ENCODE measurements around the gene SLC1A2.

Gene SLC1A2

GRCh38 chr11:35253237-35253636 is 166.1 kb downstream of the SLC1A2 start:
- TF ChIP-seq Cebpa-rat (IDR thresholded peaks at IDR 0.05): no peak
- no peaks in the 10 kb centered on the region for H4K20me1 ChIP-seq
- peaks cover 5% of the 10 kb centered on the region for H3K9me3 ChIP-seq
- H3K27ac ChIP-seq: no peak overlapping the region
- H3K9ac ChIP-seq: no peak overlapping the region
- no peak overlapping the region for H3K4me3 ChIP-seq
- no peak overlapping the region for H3K4me2 ChIP-seq
- no peaks in the 10 kb centered on the region for H3K4me1 ChIP-seq
- no peaks in the 10 kb centered on the region for H3K36me3 ChIP-seq
- no peaks in the 10 kb centered on the region for H3K27me3 ChIP-seq

DNA sequence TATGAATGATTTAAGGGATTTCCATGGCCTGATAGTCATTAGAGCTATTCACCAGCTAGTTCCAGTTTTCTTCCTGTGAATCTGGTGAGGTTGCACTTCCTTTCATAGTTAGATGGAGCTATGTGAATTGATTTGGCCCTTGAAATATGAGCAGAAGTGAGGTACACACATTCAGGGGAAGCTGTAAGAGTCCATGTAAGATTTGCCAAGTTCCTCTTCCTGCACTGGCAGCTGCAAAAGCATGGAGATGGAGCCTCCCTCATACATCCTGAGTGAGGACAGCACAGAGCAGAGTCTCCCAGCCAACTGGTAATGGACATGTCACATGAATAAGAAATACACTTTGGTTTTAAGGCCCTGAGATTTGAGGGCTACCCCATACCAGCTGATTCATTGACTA is 168.7 kb downstream of the SLC1A2 start:
- Histone ChIP-seq H3K4me3 (no peak overlapping the region), H3K27ac (no peak overlapping the region), H3K9me3 (peaks cover 9% of the 10 kb centered on the region), H3K9ac (no peak overlapping the region), H3K4me1 (no peaks in the 10 kb centered on the region), H3K4me2 (no peak overlapping the region), H3K36me3 (no peaks in the 10 kb centered on the region), H3K27me3 (no peaks in the 10 kb centered on the region), H4K20me1 (no peaks in the 10 kb centered on the region)
- no peak for TF ChIP-seq Cebpa-rat (IDR thresholded peaks at IDR 0.05)

DNA sequence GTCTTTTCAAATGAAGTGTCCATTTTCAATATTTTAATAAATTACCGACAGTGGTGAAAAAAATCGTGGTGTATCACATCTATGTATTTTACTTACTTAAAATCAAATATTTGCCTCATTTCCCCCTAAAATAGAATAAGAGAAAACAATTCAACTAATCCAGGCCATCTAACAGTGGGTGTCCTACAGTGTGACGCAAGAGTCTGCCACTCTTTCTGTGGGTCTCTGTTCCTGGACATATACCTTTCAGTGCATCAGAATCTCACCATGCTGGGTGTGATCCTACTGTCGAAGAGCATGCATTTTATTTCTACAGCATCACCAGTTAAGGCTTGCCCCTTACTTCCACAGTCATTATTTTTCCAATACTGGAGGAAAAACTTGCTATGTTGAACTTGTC is 169.2 kb downstream of the SLC1A2 start:
- Histone ChIP-seq H4K20me1 (no peaks in the 10 kb centered on the region), H3K27me3 (no peaks in the 10 kb centered on the region), H3K4me1 (no peaks in the 10 kb centered on the region), H3K9ac (no peak overlapping the region), H3K4me2 (no peak overlapping the region), H3K4me3 (no peak overlapping the region), H3K9me3 (peaks cover 9% of the 10 kb centered on the region), H3K27ac (no peak overlapping the region), H3K36me3 (no peaks in the 10 kb centered on the region)
- TF ChIP-seq Cebpa-rat (IDR thresholded peaks at IDR 0.05): no peak

GRCh38 chr11:35248558-35249323 is 170.6 kb downstream of the SLC1A2 start:
- H3K36me3 ChIP-seq: no peaks in the 10 kb centered on the region
- H4K20me1 ChIP-seq: no peaks in the 10 kb centered on the region
- H3K4me3 ChIP-seq: no peak overlapping the region
- H3K27ac ChIP-seq: no peak overlapping the region
- H3K4me1 ChIP-seq: no peaks in the 10 kb centered on the region
- peaks cover 9% of the 10 kb centered on the region for H3K9me3 ChIP-seq
- no peak for TF ChIP-seq Cebpa-rat (IDR thresholded peaks at IDR 0.05)
- H3K4me2 ChIP-seq: no peak overlapping the region
- H3K9ac ChIP-seq: no peak overlapping the region
- no peaks in the 10 kb centered on the region for H3K27me3 ChIP-seq

GRCh38 chr11:35247863-35248262 is 171.5 kb downstream of the SLC1A2 start:
- no peak for TF ChIP-seq Cebpa-rat (IDR thresholded peaks at IDR 0.05)
- Histone ChIP-seq H3K4me1 (no peaks in the 10 kb centered on the region), H3K36me3 (no peaks in the 10 kb centered on the region), H3K9me3 (peaks cover 9% of the 10 kb centered on the region), H3K9ac (no peak overlapping the region), H3K27ac (no peak overlapping the region), H3K4me3 (no peak overlapping the region), H3K27me3 (no peaks in the 10 kb centered on the region), H4K20me1 (no peaks in the 10 kb centered on the region), H3K4me2 (no peak overlapping the region)

GRCh38 chr11:35247428-35247827 is 171.9 kb downstream of the SLC1A2 start:
- no peaks in the 10 kb centered on the region for H3K36me3 ChIP-seq
- no peaks in the 10 kb centered on the region for H3K27me3 ChIP-seq
- H3K9ac ChIP-seq: no peak overlapping the region
- no peak for TF ChIP-seq Cebpa-rat (IDR thresholded peaks at IDR 0.05)
- H4K20me1 ChIP-seq: no peaks in the 10 kb centered on the region
- H3K9me3 ChIP-seq: peaks cover 9% of the 10 kb centered on the region
- no peaks in the 10 kb centered on the region for H3K4me1 ChIP-seq
- no peak overlapping the region for H3K4me3 ChIP-seq
- no peak overlapping the region for H3K4me2 ChIP-seq
- H3K27ac ChIP-seq: no peak overlapping the region

DNA sequence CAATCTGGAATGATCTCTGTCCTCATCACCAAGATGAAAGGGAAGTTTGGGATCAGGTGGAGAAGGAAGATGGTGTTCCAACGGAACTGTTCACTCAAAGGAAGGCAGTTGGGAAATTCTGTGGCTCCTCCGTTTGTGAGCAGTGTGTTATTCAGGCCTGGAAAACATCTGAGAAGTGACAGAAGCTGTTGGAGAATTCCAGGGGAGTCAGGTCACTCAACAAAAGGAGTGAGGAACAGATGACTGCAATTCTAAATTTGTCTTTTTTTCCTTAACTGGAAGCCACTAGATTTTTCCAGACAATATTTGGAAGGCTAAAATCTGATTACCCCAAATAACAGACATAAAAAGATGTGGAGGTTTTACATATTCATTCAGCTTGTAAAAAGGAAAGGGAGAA is 172.6 kb downstream of the SLC1A2 start:
- no peaks in the 10 kb centered on the region for H3K36me3 ChIP-seq
- H3K9ac ChIP-seq: no peak overlapping the region
- peaks cover 9% of the 10 kb centered on the region for H3K9me3 ChIP-seq
- TF ChIP-seq Cebpa-rat (IDR thresholded peaks at IDR 0.05): no peak
- no peaks in the 10 kb centered on the region for H3K4me1 ChIP-seq
- H3K4me2 ChIP-seq: no peak overlapping the region
- H3K4me3 ChIP-seq: no peak overlapping the region
- no peaks in the 10 kb centered on the region for H3K27me3 ChIP-seq
- H3K27ac ChIP-seq: no peak overlapping the region
- no peaks in the 10 kb centered on the region for H4K20me1 ChIP-seq

DNA sequence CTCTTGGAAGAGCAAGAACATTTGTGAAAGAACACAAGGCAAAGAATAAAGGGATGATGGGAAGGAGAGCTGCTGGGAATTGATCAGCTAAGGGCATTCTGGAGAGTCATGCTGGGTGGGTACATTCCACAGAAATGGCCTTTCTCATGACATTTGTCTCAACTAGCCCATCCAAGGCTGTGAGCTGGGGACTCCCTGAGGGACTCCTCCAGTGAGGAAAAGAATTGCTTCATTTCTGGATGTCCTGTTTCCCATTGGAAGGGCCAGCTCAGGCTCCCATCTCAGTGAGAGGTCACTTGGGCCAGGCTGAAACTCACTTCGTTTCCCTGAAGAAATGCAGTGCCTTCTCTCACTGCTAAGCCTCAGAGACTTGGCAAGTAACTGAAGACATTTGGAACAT is 173.6 kb downstream of the SLC1A2 start:
- Histone ChIP-seq H3K4me1 (no peaks in the 10 kb centered on the region), H3K9me3 (peaks cover 9% of the 10 kb centered on the region), H3K36me3 (no peaks in the 10 kb centered on the region), H4K20me1 (no peaks in the 10 kb centered on the region), H3K4me3 (no peak overlapping the region), H3K9ac (no peak overlapping the region), H3K27me3 (no peaks in the 10 kb centered on the region), H3K27ac (no peak overlapping the region), H3K4me2 (no peak overlapping the region)
- TF ChIP-seq Cebpa-rat (IDR thresholded peaks at IDR 0.05): no peak

DNA sequence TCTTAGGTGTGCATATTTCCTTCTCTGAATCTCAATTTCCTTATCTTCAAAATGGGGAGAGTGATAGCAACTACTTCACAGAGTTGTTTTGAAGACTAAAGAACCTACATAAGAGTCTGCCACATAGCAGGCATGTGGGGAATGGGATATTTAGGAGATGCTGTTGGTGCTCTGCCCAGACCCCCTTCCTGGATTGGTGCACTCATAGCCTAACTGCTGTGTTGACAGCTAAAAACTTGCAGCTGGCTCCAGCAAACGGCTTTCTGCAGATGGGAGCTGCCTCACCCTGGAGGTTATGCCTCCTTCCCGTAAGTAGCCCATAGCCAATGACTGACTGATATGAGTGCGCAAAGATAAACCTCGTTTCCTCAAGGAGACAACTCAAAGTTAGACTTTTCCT is 174.3 kb downstream of the SLC1A2 start:
- Histone ChIP-seq H3K4me1 (no peaks in the 10 kb centered on the region), H3K27ac (no peak overlapping the region), H3K4me2 (no peak overlapping the region), H4K20me1 (no peaks in the 10 kb centered on the region), H3K27me3 (no peaks in the 10 kb centered on the region), H3K4me3 (no peak overlapping the region), H3K9ac (no peak overlapping the region), H3K9me3 (peaks cover 9% of the 10 kb centered on the region), H3K36me3 (no peaks in the 10 kb centered on the region)
- no peak for TF ChIP-seq Cebpa-rat (IDR thresholded peaks at IDR 0.05)

- peaks cover 9% of the 10 kb centered on the region for H3K9me3 ChIP-seq
- no peak overlapping the region for H3K27ac ChIP-seq
- no peak overlapping the region for H3K4me2 ChIP-seq
- H3K4me3 ChIP-seq: no peak overlapping the region
- no peak for TF ChIP-seq Cebpa-rat (IDR thresholded peaks at IDR 0.05)
- H3K9ac ChIP-seq: no peak overlapping the region
- no peaks in the 10 kb centered on the region for H3K4me1 ChIP-seq
- no peaks in the 10 kb centered on the region for H3K27me3 ChIP-seq
- no peaks in the 10 kb centered on the region for H4K20me1 ChIP-seq
- no peaks in the 10 kb centered on the region for H3K36me3 ChIP-seq
Measured at GRCh38 chr11:35243774-35244173, 175.6 kb downstream of the SLC1A2 start.

Measured in BLaER1 (cell line).